Gastroesophageal sphincter (tissue), 4 donors: Measurements from ENCODE around the gene ZNF280A. TPM values are rescaled to one million over a fixed set of nuclear protein-coding genes. Genes with fewer than 3 reads are reported as not detected.
"Not testable (repeated sequence)": the region's sequence is repeated elsewhere in the genome, so short reads cannot be mapped to it uniquely, and the experiment has no call there.

ENCODE experiments used
- ATAC-seq: fragments of 150-250 bp; one replicate; pipeline ENCODE4 v1.9.1; 2016; ENCODE audit warnings: mild to moderate bottlenecking, moderate library complexity
- H3K27ac ChIP-seq, 4 donors: fragments of 200-600 bp; sonication (generic) in 3 of 4; 1 replicate in 3 of 4; 2 replicates in 1 of 4; pipeline ENCODE4 v1.5.1; 2016 to 2019
- H3K27me3 ChIP-seq: fragments of 200-600 bp; sonication (generic); one replicate; pipeline ENCODE4 v1.5.1; 2019
- H3K36me3 ChIP-seq, 2 donors: fragments of 200-600 bp; sonication (generic); one replicate each; pipeline ENCODE4 v1.5.1; 2019; ENCODE audit warnings: control low read depth in 1 of 2
- H3K4me1 ChIP-seq, 3 donors: fragments of 200-600 bp; sonication (generic); 1 replicate in 2 of 3; 2 replicates in 1 of 3; pipeline ENCODE4 v1.5.1; 2016 to 2019; ENCODE audit warnings: control low read depth in 2 of 3
- H3K4me3 ChIP-seq, 2 donors: fragments of 200-600 bp; sonication (generic); one replicate each; pipeline ENCODE4 v1.5.1; 2019; ENCODE audit warnings: mild to moderate bottlenecking in 1 of 2, moderate library complexity in 1 of 2
- H3K9me3 ChIP-seq, 3 donors: fragments of 200-600 bp; sonication (generic); one replicate each; pipeline ENCODE4 v1.5.1; 2017 to 2019; ENCODE audit warnings: control low read depth in 2 of 3
- EP300 ChIP-seq: sonication (generic); formaldehyde crosslinking; IDR thresholded peaks from one replicate; pipeline ENCODE4 v1.6.1; 2017; ENCODE audit warnings: antibody characterized with exemption, mild to moderate bottlenecking
- POLR2A ChIP-seq, 2 donors: fragments of 450-650 bp; IDR thresholded peaks; one replicate each; pipeline ENCODE4 v1.6.1; 2017; ENCODE audit warnings: antibody characterized with exemption in 2 of 2, mild to moderate bottlenecking in 2 of 2, moderate library complexity in 1 of 2
- POLR2AphosphoS5 ChIP-seq: sonication (generic); formaldehyde crosslinking; IDR thresholded peaks from one replicate; pipeline ENCODE4 v1.6.1; 2017; ENCODE audit warnings: antibody characterized with exemption
- WGBS, 2 donors: methylation state at CpG; one replicate each; pipeline ENCODE4 v1.1.5; 2018; ENCODE audit warnings: low coverage in 1 of 2; 5-methylcytosine and 5-hydroxymethylcytosine counted together
- total RNA-seq, 4 donors: library from RNA; depleted of rRNA; stranded (reverse); fragments of >200 nt; gene quantifications; one replicate each; pipeline ENCODE4 v1.1.0, GENCODE V29; 2016
- TF ChIP-seq, protein P1 (sequence below), 4 experiments: fragments of 200-600 bp in 2 of 4; fragments of 450-650 bp in 2 of 4; sonication (generic) in 1 of 4; IDR thresholded peaks; one replicate each; pipeline ENCODE4 v1.5.1; 2017 to 2019; ENCODE audit warnings: antibody characterized with exemption in 4 of 4, mild to moderate bottlenecking in 2 of 4, moderate library complexity in 2 of 4

The ZNF280A gene
- total RNA-seq, 4 donors from 2014 or later, result not detected

DNA sequence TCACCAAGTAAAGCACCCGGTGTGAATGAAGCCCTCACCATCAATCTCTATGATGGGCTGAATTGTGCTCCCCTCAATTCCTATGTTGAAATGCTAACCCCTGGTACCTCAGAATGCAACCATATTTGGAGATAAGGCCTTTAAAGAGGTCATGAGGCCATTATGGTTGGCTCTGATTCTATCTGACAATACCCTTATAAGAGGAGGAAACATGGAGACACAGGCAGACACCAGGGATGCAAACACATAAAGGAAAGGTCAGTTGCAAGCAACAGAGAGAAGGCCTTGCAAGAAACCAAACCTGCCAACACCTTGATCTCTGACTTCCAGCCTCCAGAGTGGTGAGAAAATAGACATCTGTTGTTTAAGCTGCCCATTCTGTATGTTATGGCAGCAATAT is 13.3 kb upstream of the ZNF280A start:
- no peak for ATAC-seq

DNA sequence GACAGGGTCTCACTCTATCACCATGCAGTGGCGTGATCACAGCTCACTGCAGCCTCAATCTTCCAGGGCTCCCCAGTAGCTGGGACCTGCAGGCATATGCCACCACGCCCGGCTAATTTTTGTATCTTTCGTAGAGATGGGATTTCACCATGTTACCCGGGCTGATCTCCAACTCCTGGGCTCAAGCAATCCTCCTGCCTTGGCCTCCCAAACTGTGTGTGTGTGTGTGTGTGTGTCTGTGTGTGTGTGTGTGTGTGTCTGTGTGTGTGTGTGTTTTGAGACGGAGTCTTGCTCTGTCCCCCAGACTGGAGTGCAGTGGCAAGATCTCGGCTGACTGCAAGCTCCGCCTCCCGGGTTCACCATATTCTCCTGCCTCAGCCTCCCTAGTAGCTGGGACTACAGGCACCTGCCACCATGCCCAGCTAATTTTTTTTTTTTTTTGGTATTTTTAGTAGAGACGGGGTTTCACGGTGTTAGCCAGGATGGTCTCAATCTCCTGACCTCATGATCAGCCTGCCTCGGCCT is 12.5 kb upstream of the ZNF280A start:
- H3K27ac ChIP-seq, H3K9me3 ChIP-seq, H3K36me3 ChIP-seq, ATAC-seq, H3K4me3 ChIP-seq, H3K4me1 ChIP-seq: not testable (repeated sequence)
- 72 to 96% methylated on average over 5 to 6 of the region's 12 CpGs for WGBS, 2 donors
- peaks cover 23% of the 10 kb centered on the region for H3K27me3 ChIP-seq

More for the DNA sequence above, 13.3 kb upstream of the ZNF280A start:
- no peak overlapping the region for H3K27ac ChIP-seq
- H3K4me3 ChIP-seq, result no peak overlapping the region
- no peaks in the 10 kb centered on the region for H3K36me3 ChIP-seq
- WGBS, 2 donors, result no CpG with 5 or more reads among the region's 1 CpG
- H3K9me3 ChIP-seq, result no peaks in the 10 kb centered on the region
- H3K4me1 ChIP-seq, result no peaks in the 10 kb centered on the region
- TF ChIP-seq EP300 (no peak), POLR2AphosphoS5 (no peak)
- H3K27me3 ChIP-seq, result peaks cover 26% of the 10 kb centered on the region

DNA sequence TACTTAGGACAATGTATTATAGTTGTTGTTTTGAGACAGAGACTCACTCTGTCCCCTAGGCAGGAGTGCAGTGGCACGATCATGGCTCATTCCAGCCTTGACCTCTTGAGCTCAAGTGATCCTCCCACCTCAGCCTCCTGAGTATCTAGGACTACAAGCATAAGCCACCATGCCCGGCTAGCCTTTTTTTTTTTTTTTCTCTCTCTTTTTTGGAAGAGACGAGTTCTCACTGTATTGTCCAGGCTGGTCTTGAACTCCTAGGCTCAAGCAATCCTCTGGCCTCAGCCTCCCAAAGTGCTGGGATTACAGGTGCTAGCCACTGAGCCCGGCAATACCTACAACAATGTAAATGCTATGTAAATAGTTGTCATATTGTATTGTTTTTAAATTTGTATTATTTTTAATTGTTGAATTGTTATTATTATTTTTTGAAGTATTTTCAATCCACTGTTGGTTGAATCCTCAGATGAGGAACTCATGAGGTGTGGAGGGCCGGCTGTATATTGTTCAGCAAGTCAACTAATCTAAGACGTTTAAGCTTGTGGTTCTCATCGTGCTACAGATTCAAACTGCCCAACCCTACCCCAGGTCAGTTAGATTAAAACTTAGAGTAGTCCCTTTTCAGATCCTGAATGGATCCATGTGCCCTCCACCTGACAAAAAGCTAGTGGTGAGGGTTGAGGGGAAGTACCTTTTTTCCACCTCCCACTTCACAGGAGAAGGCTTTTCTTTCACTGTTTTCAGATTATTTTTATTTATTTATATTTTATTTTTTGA is 11.9 kb upstream of the ZNF280A start:
- no peak for ATAC-seq
- Histone ChIP-seq H3K4me1 (no peaks in the 10 kb centered on the region), H3K9me3 (no peaks in the 10 kb centered on the region), H3K27me3 (peaks cover 23% of the 10 kb centered on the region), H3K36me3 (no peaks in the 10 kb centered on the region), H3K27ac (no peak overlapping the region), H3K4me3 (no peak overlapping the region)
- WGBS, 2 donors, result 79 to 84% methylated on average over 5 to 7 of the region's 7 CpGs
- TF ChIP-seq POLR2A (IDR thresholded peaks at IDR 0.05), result no peak
- no peak for TF ChIP-seq POLR2AphosphoS5
- TF ChIP-seq, protein P1, sequence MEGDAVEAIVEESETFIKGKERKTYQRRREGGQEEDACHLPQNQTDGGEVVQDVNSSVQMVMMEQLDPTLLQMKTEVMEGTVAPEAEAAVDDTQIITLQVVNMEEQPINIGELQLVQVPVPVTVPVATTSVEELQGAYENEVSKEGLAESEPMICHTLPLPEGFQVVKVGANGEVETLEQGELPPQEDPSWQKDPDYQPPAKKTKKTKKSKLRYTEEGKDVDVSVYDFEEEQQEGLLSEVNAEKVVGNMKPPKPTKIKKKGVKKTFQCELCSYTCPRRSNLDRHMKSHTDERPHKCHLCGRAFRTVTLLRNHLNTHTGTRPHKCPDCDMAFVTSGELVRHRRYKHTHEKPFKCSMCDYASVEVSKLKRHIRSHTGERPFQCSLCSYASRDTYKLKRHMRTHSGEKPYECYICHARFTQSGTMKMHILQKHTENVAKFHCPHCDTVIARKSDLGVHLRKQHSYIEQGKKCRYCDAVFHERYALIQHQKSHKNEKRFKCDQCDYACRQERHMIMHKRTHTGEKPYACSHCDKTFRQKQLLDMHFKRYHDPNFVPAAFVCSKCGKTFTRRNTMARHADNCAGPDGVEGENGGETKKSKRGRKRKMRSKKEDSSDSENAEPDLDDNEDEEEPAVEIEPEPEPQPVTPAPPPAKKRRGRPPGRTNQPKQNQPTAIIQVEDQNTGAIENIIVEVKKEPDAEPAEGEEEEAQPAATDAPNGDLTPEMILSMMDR (IDR thresholded peaks at IDR 0.05), result no peak
- no peak for TF ChIP-seq EP300

DNA sequence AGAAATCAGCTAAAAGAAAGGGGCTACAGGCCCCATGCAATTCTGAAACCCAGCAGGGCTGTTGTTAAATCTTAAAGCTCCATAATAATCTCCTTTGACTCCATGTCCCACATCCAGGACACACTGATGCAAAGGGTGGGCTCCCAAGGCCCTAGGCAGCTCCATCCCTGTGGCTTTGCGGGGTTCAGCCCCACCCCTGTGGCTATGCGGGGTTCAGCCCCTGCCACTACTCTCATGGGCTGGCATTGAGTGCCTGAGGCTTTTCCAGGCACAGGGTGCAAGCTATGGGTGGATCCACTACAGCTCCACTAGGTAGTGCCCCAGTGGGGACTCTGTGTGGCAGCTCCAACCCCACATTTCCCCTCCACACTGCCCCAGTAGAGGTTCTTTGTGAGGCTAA is 8.7 kb upstream of the ZNF280A start:
- Histone ChIP-seq H3K27me3 (peaks cover 12% of the 10 kb centered on the region), H3K36me3 (no peaks in the 10 kb centered on the region), H3K27ac (no peak overlapping the region), H3K4me3 (no peak overlapping the region), H3K4me1 (no peaks in the 10 kb centered on the region), H3K9me3 (no peaks in the 10 kb centered on the region)
- WGBS, 2 donors, result no CpG with 5 or more reads among the region's 2 CpGs
- TF ChIP-seq POLR2A (IDR thresholded peaks at IDR 0.05) (no peak), EP300 (no peak), POLR2AphosphoS5 (no peak)
- TF ChIP-seq, protein P1 (IDR thresholded peaks at IDR 0.05), result no peak
- ATAC-seq, result no peak

DNA sequence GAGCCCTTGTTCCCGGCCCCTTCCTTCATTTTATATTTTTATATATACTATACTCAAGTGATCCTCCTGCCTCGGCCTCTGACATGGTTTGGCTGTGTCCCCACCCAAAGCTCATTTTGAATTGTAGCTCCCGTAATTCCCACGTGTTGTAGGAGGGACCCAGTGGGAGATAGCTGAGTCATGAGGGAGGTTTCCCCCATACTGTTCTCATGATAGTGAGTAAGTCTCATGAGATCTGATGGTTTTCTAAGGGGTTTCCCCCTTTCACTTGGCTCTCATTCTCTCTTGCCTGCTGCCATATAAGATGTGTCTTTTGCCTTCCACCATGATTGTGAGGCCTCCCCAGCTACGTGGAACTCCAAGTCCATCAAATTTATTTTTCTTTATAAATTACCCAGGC is 7.2 kb upstream of the ZNF280A start:
- 67 to 78% methylated on average over 1 to 5 of the region's 5 CpGs for WGBS, 2 donors
- TF ChIP-seq, protein P1 (IDR thresholded peaks at IDR 0.05), result no peak
- TF ChIP-seq POLR2AphosphoS5, result no peak
- no peak for TF ChIP-seq EP300
- no peak for TF ChIP-seq POLR2A (IDR thresholded peaks at IDR 0.05)
- Histone ChIP-seq H3K4me1 (no peaks in the 10 kb centered on the region), H3K36me3 (no peaks in the 10 kb centered on the region), H3K27me3 (peaks cover 19% of the 10 kb centered on the region), H3K4me3 (no peak overlapping the region), H3K27ac (no peak overlapping the region), H3K9me3 (no peaks in the 10 kb centered on the region)
- no peak for ATAC-seq
